ENCODE data around the gene RPTOR.

Gene RPTOR

DNA sequence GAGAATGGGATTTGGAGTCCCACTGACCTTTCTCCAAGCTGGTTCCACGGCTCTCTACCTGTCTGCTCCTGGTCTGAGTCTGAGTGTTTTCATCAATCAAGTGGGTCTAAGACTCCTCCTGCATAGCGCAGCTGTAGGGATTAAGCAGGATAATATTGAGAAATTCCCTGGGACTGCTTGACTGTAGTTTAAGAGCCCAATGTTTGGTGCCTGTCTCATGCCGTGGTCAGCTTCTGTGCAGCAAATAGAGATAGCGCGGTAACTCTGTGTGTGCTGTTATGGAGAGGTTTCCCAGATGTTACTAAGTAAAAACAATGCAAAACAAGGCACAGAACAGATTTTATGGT, 21.4 kb downstream of the RPTOR start:
- TF ChIP-seq, protein P1, sequence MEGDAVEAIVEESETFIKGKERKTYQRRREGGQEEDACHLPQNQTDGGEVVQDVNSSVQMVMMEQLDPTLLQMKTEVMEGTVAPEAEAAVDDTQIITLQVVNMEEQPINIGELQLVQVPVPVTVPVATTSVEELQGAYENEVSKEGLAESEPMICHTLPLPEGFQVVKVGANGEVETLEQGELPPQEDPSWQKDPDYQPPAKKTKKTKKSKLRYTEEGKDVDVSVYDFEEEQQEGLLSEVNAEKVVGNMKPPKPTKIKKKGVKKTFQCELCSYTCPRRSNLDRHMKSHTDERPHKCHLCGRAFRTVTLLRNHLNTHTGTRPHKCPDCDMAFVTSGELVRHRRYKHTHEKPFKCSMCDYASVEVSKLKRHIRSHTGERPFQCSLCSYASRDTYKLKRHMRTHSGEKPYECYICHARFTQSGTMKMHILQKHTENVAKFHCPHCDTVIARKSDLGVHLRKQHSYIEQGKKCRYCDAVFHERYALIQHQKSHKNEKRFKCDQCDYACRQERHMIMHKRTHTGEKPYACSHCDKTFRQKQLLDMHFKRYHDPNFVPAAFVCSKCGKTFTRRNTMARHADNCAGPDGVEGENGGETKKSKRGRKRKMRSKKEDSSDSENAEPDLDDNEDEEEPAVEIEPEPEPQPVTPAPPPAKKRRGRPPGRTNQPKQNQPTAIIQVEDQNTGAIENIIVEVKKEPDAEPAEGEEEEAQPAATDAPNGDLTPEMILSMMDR (IDR thresholded peaks at IDR 0.05; ENCODE audit: insufficient read depth, low read length, missing control alignments), result no peak
- no peak overlapping the region for H3K4me3 ChIP-seq (ENCODE audit: low read depth, low read length)
- no peak for DNase-seq (ENCODE audit: low read depth, low spot score)
- ChIA-PET CTCF (interaction anchor here (1.6 to 13.9 kb wide), 3 partner anchors 8 to 413 kb away, joined by 3 to 140 read pairs (median 94); no protein-coding TSS in a partner anchor), POLR2A (no interaction called here)

- DNase-seq (ENCODE audit: low read depth, low spot score), result no peak
- ChIA-PET CTCF (interaction anchor here (1.0 to 13.9 kb wide), 5 partner anchors 8 to 141 kb away, joined by 3 to 140 read pairs (median 3); no protein-coding TSS in a partner anchor), POLR2A (no interaction called here)
- TF ChIP-seq, protein P1 (IDR thresholded peaks at IDR 0.05; ENCODE audit: insufficient read depth, low read length, missing control alignments), result no peak
- H3K4me3 ChIP-seq (ENCODE audit: low read depth, low read length), result no peak overlapping the region
Measured at GRCh38 chr17:80568246-80568645, 23.6 kb downstream of the RPTOR start.

GRCh38 chr17:80569924-80570323, 25.3 kb downstream of the RPTOR start:
- DNase-seq (ENCODE audit: low read depth, low spot score), result no peak
- ChIA-PET POLR2A (no interaction called here), CTCF (interaction anchor here (1.2 to 13.9 kb wide), 4 partner anchors 10 to 142 kb away, joined by 3 to 140 read pairs (median 9); no protein-coding TSS in a partner anchor)
- no peak overlapping the region for H3K4me3 ChIP-seq (ENCODE audit: low read depth, low read length)
- TF ChIP-seq, protein P1 (IDR thresholded peaks at IDR 0.05; ENCODE audit: insufficient read depth, low read length, missing control alignments), result no peak

DNA sequence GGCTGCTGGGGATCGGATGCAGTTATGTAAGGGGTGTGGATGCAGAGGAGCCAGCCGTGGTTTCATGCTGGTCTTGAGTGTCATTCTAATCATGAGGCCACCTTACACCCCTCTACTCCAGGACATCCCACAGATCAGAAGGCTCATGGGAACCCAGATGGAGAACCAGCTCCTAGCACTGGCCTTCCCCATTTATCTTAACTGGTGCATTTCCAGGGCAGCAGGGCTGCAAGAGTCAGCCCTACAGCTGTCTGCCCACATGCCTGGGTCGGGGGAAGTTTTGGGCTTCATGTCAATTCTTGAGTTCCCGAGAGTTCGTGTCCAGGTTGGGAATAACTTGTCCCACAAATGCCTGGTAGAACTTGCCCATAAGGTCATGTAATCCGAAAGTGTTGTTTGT, 29.1 kb downstream of the RPTOR start:
- no peak overlapping the region for H3K4me3 ChIP-seq (ENCODE audit: low read depth, low read length)
- ChIA-PET POLR2A (no interaction called here), CTCF (interaction anchor here (0.7 to 13.9 kb wide), 13 partner anchors 10 to 411 kb away, joined by 3 to 140 read pairs (median 3); no protein-coding TSS in a partner anchor)
- DNase-seq (ENCODE audit: low read depth, low spot score), result no peak
- TF ChIP-seq, protein P1 (IDR thresholded peaks at IDR 0.05; ENCODE audit: insufficient read depth, low read length, missing control alignments), result no peak

GRCh38 chr17:80574496-80574895, 29.9 kb downstream of the RPTOR start:
- ChIA-PET CTCF (interaction anchor here (0.6 to 13.9 kb wide), 12 partner anchors 10 to 410 kb away, joined by 3 to 140 read pairs (median 8); partner anchors contain the start of gene NPTX1), POLR2A (no interaction called here)
- TF ChIP-seq, protein P1 (IDR thresholded peaks at IDR 0.05; ENCODE audit: insufficient read depth, low read length, missing control alignments), result no peak
- no peak overlapping the region for H3K4me3 ChIP-seq (ENCODE audit: low read depth, low read length)
- no peak for DNase-seq (ENCODE audit: low read depth, low spot score)

- TF ChIP-seq, protein P1 (IDR thresholded peaks at IDR 0.05; ENCODE audit: insufficient read depth, low read length, missing control alignments), result peak; percentile 100
- CTCF ChIA-PET, result interaction anchor here (0.6 to 13.9 kb wide), 43 partner anchors 9 to 409 kb away, joined by 3 to 140 read pairs (median 4); partner anchors contain the start of genes ENDOV, NPTX1 and RPTOR
- POLR2A ChIA-PET, result no interaction called here
- H3K4me3 ChIP-seq (ENCODE audit: low read depth, low read length), result no peak overlapping the region
- peak; percentile 31 for DNase-seq (ENCODE audit: low read depth, low spot score)
Measured at GRCh38 chr17:80575057-80575875, 30.6 kb downstream of the RPTOR start.
